Retinal pigment epithelial cell (primary cell): ENCODE data around the gene FBXO3.

Experiments
- DNase-seq: peaks from one replicate; pipeline ENCODE4 v3.0.0-alpha.2; 2010; ENCODE audit warnings: low read depth
- H3K4me3 ChIP-seq: 2 replicates; pipeline ENCODE4 v1.5.1; 2011; ENCODE audit warnings: mild to moderate bottlenecking, low read length, control low read depth, moderate library complexity
- TF ChIP-seq, protein P1 (sequence below): conservative IDR thresholded peaks from 2 replicates; pipeline ENCODE4 v1.5.1; 2011; ENCODE audit warnings: low read depth, low read length, control low read depth, inconsistent platforms

Gene FBXO3

DNA sequence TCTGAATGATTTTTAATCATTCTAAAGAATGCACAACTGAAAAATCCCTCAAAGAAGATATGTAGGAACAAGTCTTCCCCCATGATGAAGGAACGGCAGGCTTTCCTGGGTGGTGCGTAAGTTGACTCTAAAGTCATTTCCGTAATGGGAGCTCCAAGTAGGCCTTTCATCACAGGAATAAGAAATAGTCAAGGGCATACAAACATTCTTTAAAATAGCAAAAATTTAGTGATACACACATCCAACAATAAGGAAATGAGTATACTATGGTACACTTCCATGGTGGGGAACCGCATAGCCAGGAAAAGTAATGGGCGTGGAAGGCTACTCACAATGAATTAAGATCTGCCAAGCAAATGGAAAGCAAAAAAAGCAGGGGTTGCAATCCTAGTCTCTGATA is 48.8 kb downstream of the FBXO3 start:
- TF ChIP-seq, protein P1, sequence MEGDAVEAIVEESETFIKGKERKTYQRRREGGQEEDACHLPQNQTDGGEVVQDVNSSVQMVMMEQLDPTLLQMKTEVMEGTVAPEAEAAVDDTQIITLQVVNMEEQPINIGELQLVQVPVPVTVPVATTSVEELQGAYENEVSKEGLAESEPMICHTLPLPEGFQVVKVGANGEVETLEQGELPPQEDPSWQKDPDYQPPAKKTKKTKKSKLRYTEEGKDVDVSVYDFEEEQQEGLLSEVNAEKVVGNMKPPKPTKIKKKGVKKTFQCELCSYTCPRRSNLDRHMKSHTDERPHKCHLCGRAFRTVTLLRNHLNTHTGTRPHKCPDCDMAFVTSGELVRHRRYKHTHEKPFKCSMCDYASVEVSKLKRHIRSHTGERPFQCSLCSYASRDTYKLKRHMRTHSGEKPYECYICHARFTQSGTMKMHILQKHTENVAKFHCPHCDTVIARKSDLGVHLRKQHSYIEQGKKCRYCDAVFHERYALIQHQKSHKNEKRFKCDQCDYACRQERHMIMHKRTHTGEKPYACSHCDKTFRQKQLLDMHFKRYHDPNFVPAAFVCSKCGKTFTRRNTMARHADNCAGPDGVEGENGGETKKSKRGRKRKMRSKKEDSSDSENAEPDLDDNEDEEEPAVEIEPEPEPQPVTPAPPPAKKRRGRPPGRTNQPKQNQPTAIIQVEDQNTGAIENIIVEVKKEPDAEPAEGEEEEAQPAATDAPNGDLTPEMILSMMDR = no peak
- DNase-seq = no peak
- H3K4me3 ChIP-seq = no peak overlapping the region

DNA sequence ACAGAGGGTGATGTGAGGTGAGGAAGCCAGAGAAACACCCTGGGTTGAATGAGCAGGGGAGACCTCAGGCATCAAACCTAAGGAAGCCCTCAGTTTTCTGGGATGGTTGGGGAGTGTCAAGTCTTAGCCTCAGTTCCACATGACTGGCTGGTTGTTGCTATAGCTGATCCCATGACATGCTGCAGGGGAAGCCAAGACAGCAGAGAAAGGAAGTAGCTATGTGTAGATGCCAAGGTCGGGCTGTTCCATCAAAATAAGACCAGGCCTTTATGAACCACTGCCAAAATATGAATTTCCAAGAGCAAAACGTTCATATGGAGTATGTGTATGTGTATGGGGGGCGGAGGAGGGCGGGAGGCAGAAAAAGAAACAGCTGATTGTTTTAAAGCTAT is 49.7 kb downstream of the FBXO3 start:
- H3K4me3 ChIP-seq = no peak overlapping the region
- TF ChIP-seq, protein P1 = no peak
- DNase-seq = no peak

DNA sequence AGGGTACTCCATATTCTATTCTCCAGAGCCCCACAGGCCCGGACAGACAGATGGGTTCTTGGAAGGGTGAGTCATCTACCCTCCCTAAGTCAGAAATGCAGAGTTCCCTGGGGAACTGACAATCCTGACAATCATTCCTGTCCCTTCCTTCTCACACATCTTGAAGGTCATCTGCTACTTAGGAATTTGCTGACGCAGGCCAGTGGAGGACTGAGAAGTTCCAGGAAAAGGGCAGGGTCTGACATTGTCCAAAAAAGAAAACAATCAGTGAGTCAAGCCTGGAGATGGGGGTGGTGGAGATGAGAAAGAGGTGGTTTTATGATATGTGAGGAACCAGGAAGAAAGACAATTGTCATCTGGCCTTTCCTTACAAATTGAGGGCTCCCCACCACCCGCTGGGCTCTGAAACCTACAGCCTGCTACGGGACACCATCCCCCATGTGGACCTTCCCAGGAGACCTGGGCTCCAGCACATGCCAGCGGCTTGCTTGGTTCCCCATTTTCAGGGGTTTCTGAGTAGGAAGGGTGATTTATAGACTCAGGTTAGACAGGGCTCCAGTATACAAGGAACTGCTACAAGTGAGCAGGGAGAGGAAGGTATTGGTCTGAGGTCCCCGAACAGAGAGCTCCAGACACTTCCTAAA is 51.0 kb downstream of the FBXO3 start:
- DNase-seq = no peak
- TF ChIP-seq, protein P1 = no peak
- H3K4me3 ChIP-seq = no peak overlapping the region

DNA sequence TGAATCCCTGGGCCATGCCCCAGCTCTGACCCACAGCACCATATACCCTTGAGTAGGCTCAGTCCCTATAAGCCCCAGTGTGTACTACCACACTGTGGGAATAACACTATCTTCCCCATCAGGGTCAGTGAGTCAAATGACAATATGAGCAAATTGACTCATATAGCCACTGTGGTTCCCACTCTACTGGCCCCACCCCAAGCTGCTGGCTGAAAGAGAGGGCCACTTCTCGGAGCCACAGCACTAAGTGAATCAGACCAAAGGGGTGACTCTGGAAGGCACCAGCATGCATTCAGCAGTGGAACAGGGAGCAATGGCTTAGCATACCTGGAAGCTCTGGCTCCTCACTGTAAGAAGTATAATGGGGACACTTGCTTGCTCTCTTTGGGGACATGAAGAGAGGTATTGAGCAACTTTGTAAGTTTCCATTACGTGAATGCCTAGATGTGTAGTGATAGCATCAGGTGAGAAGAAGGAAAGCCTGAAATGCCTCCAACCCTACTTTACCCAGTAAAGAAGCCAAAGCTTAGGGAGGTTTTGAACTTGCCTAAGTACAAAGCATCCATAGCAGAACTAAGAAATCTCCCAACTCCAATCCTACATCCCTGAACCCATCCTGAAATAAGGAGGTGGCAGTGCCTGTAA is 51.6 kb downstream of the FBXO3 start:
- TF ChIP-seq, protein P1 = no peak
- H3K4me3 ChIP-seq = no peak overlapping the region
- DNase-seq = no peak

DNA sequence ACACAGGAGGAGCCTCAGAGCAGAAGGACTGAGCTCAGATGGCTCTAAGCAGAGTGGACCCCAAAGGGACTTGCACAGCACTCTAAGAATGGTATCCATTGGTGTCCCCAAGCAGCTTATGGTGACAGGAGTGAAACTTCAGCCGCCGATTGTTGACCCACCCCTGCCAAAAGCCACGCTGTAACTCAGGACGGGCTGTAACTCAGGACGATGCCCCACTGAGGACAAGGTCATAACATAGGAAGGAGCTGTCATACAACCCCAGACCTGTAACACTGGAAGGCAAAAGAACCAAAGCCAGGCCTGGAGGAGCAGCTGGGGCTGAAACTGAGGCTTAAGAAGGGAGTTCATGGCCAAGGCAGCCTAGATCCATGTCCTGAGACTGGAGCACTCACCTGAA is 52.3 kb downstream of the FBXO3 start:
- DNase-seq = no peak
- no peak overlapping the region for H3K4me3 ChIP-seq
- TF ChIP-seq, protein P1 = no peak

DNA sequence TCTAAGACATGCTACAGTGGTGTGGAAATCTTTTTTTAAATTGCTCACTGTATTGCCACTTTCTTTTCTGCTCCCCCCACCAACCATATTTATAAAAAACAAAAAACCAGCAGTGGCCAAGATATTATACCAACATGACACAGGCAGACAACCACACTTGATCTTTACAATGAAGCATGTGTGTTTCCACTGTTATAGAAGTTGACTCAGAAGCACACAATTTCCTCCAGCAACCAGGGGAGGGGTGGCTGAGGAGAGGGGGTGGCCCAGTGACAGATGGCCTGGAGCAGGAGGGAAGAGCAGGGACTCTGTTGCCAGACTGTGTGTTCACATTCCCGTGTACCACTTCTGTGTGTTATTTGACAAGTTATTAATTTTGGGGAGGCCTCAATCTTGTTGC is 52.9 kb downstream of the FBXO3 start:
- TF ChIP-seq, protein P1 = no peak
- no peak overlapping the region for H3K4me3 ChIP-seq
- no peak for DNase-seq

DNA sequence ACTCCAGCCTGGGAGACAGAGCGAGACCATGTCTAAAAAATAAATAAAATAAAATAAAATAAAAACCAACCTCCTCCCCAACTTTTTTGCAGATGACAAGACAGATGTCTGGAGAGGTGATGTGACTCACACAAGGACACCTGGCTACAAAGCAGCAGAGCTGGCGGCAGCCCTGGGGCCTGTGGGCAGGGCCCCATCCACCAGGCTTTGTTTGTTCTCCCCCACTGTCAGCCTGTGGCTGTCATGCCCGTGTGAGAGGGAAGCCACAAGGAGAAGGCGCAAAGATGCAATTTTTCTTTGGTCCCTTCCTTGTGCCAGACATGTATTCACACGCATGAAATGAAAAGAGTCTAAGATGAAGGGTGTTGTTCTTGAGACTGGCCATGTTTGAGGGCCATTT is 54.7 kb downstream of the FBXO3 start:
- DNase-seq = no peak
- TF ChIP-seq, protein P1 = no peak
- H3K4me3 ChIP-seq = no peak overlapping the region
